ENCODE measurements around the gene ITPRIPL2. TPM values are rescaled to one million over a fixed set of nuclear protein-coding genes. Genes with fewer than 3 reads are reported as not detected.

Gene ITPRIPL2
- total and polyA plus RNA-seq, 2 of the 13 experiments (the other 11 are each of a cell fraction or from before 2014, with no cell fraction given): 5.9 to 12.6 TPM

- TF ChIP-seq RERE (CRISPR knock-in tag; IDR thresholded peaks at IDR 0.05; ENCODE audit: low read depth) (no peak; the same call in 1 of the 2 replicates), ZBTB7A (CRISPR knock-in tag; IDR thresholded peaks at IDR 0.05) (0 out of 2 replicates have a peak, but pooled peaks have one; percentile 56), BRF2 (CRISPR knock-in tag; IDR thresholded peaks at IDR 0.05) (0 out of 2 replicates have a peak, but pooled peaks have one; percentile 63), ZNF235 (CRISPR knock-in tag; IDR thresholded peaks at IDR 0.05; ENCODE audit: borderline replicate concordance) (no peak), MTF2 (CRISPR knock-in tag; IDR thresholded peaks at IDR 0.05; ENCODE audit: borderline replicate concordance) (peak; percentile 89; the same call in 1 of the 2 replicates), MATR3 (CRISPR knock-in tag; IDR thresholded peaks at IDR 0.05) (no peak), TOPORS (CRISPR knock-in tag; IDR thresholded peaks at IDR 0.05) (peak; percentile 95), THRA (CRISPR knock-in tag; IDR thresholded peaks at IDR 0.05; ENCODE audit: borderline replicate concordance) (no peak; the same call in 1 of the 2 replicates), TRIM24 (CRISPR knock-in tag; IDR thresholded peaks at IDR 0.05) (no peak), SRSF9 (IDR thresholded peaks at IDR 0.05; ENCODE audit: borderline replicate concordance, insufficient read depth, low read depth, low read length, poor library complexity, severe bottlenecking) (no peak), ZNF205 (CRISPR knock-in tag; IDR thresholded peaks at IDR 0.05) (no peak; the same call in 1 of the 2 replicates), ZNF597 (CRISPR knock-in tag; IDR thresholded peaks at IDR 0.05) (no peak), SAP130 (CRISPR knock-in tag; IDR thresholded peaks at IDR 0.05; ENCODE audit: low read depth) (peak; percentile 97), MYNN (CRISPR knock-in tag; IDR thresholded peaks at IDR 0.05; ENCODE audit: low read depth) (0 out of 2 replicates have a peak, but pooled peaks have one; percentile 52), ZNF234 (CRISPR knock-in tag; conservative IDR thresholded peaks at IDR 0.05) (peak; percentile 61; the same call in 1 of the 2 replicates), SATB2 (CRISPR knock-in tag; IDR thresholded peaks at IDR 0.05) (peak; percentile 63; the same call in 1 of the 2 replicates), KAT2B (IDR thresholded peaks at IDR 0.05; ENCODE audit: borderline replicate concordance, low read depth, low read length) (no peak), NFE2L1 (CRISPR knock-in tag; IDR thresholded peaks at IDR 0.05; ENCODE audit: borderline replicate concordance) (no peak), ZNF256 (CRISPR knock-in tag; conservative IDR thresholded peaks at IDR 0.05) (no peak; the same call in 1 of the 2 replicates), ZNF558 (CRISPR knock-in tag; IDR thresholded peaks at IDR 0.05; ENCODE audit: borderline replicate concordance) (no peak)
Measured at GRCh38 chr16:19067349-19068236, 46.2 kb upstream of the ITPRIPL2 start, which contains the start of gene COQ7 (continued).

All from HepG2 (cell line).